Caco-2 (cell line): Measurements from ENCODE around the gene PALM3. TPM values are rescaled to one million over a fixed set of nuclear protein-coding genes. Genes with fewer than 3 reads are reported as not detected.
"Not testable (repeated sequence)": the region's sequence is repeated elsewhere in the genome, so short reads cannot be mapped to it uniquely, and the experiment has no call there.

Experiments
- BruUV-seq: library from RNA; stranded (reverse); fragments of 400-500 nt; replicated peaks from 2 replicates; lab custom pipeline; 2021; lab: Mats Ljungman, UMichigan
- CTCF ChIA-PET: fragments of 300-600 bp; sonication (Branson Sonifier 250); formaldehyde crosslinking; loops from one replicate; lab custom pipeline; 2022; ENCODE audit warnings: antibody characterized with exemption; lab: Charles Lee
- POLR2A ChIA-PET: fragments of 300-600 bp; sonication (Branson Sonifier 250); formaldehyde crosslinking; loops from one replicate; lab custom pipeline; 2022; ENCODE audit warnings: antibody characterized with exemption; lab: Charles Lee
- DNase-seq, 2 experiments: peaks; one replicate each; pipeline versions ENCODE4 v3.0.0 to v3.0.0-alpha.2; 2020 to 2022
- H3K27me3 ChIP-seq: replicated peaks from 2 replicates; pipeline ENCODE4 v1.6.0; 2011; ENCODE audit warnings: low read length; ENCODE audit not compliant: control insufficient read depth, insufficient read depth
- H3K36me3 ChIP-seq: 2 replicates; pipeline ENCODE4 v1.5.1; 2011; ENCODE audit warnings: low read length; ENCODE audit not compliant: control insufficient read depth, insufficient read depth
- H3K4me1 ChIP-seq: fragments of 250-450 bp; sonication (Bioruptor Pico); 2 replicates; pipeline ENCODE4 v1.5.1; 2020; ENCODE audit warnings: mild to moderate bottlenecking
- H3K4me3 ChIP-seq: 2 replicates; pipeline ENCODE4 v1.5.1; 2011; ENCODE audit warnings: low read depth, mild to moderate bottlenecking, control low read depth, low read length
- H3K9me3 ChIP-seq: fragments of 250-450 bp; sonication (Bioruptor Pico); 2 replicates; pipeline ENCODE4 v1.5.1; 2020; ENCODE audit warnings: mild to moderate bottlenecking, moderate library complexity
- H3K27ac Mint-ChIP-seq: one replicate; pipeline ENCODE4 v1.8.0; 2022; ENCODE audit warnings: mixed read lengths; ENCODE audit not compliant: unreplicated experiment
- H3K27me3 Mint-ChIP-seq: one replicate; pipeline ENCODE4 v1.8.0; 2022; ENCODE audit warnings: mixed read lengths; ENCODE audit not compliant: insufficient read depth, unreplicated experiment
- H3K36me3 Mint-ChIP-seq: one replicate; pipeline ENCODE4 v1.8.0; 2022; ENCODE audit warnings: mild to moderate bottlenecking, mixed read lengths; ENCODE audit not compliant: insufficient read depth, unreplicated experiment
- H3K4me1 Mint-ChIP-seq: one replicate; pipeline ENCODE4 v1.8.0; 2022; ENCODE audit warnings: low read depth, mixed read lengths; ENCODE audit not compliant: unreplicated experiment
- H3K4me3 Mint-ChIP-seq: one replicate; pipeline ENCODE4 v1.8.0; 2022; ENCODE audit warnings: mild to moderate bottlenecking, moderate library complexity, mixed read lengths; ENCODE audit not compliant: unreplicated experiment
- H3K9me3 Mint-ChIP-seq: one replicate; pipeline ENCODE4 v1.8.0; 2022; ENCODE audit warnings: mixed read lengths; ENCODE audit not compliant: unreplicated experiment
- intact Hi-C: fragments of 100-400 bp; cut with micrococcal nuclease; formaldehyde crosslinking; loops from one replicate; pipeline ENCODE4 v1.10.0; 2022; ENCODE audit not compliant: unreplicated experiment
- total RNA-seq: library from RNA; stranded (reverse); gene quantifications from 2 replicates; pipeline ENCODE4 v1.2.3, GENCODE V29; 2022
- TF ChIP-seq, protein P1 (sequence below), 2 experiments: fragments of 200-600 bp in 1 of 2; IDR thresholded peaks; 1 replicate in 1 of 2; 2 replicates in 1 of 2; pipeline versions ENCODE4 v1.5.1 to v1.8.0; 2011 to 2022; ENCODE audit warnings: antibody characterized with exemption in 1 of 2, control low read depth in 1 of 2, inconsistent platforms in 1 of 2, low read depth in 1 of 2, low read length in 1 of 2, mild to moderate bottlenecking in 1 of 2, moderate library complexity in 1 of 2; ENCODE audit not compliant: insufficient read depth in 1 of 2, severe bottlenecking in 1 of 2, unreplicated experiment in 1 of 2

The PALM3 gene
- total RNA-seq, 1 experiment from 2014 or later, result 25.9 TPM

DNA sequence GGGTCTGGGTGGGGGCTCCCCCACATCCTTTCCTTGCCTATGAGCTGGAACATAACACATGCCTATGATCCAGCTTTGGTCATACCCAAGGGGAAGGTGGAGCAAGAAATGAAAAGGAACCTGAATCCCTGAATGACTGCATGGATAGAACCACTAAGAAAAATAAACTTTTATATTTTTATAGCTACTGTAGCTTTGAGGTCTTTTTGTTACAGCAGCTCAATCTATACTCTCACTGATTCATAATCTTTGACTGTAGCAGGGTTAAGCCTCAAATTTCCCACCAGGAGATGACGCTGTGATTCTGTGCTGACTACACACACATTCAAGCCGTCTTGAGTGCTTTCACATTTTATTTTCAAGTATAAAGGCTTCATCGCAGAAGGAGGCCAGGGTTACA is 8.8 kb downstream of the PALM3 start:
- Mint-ChIP-seq H3K4me3 (no peak overlapping the region), H3K4me1 (no peaks in the 10 kb centered on the region), H3K27ac (no peak overlapping the region), H3K36me3 (peaks cover 12% of the 10 kb centered on the region), H3K9me3 (no peaks in the 10 kb centered on the region), H3K27me3 (no peaks in the 10 kb centered on the region)
- intact Hi-C loops, result no loop called here
- Histone ChIP-seq H3K36me3 (no peaks in the 10 kb centered on the region; the same call in 1 of the 2 replicates), H3K9me3 (peaks cover 6% of the 10 kb centered on the region; the same call in 1 of the 2 replicates), H3K4me1 (no peaks in the 10 kb centered on the region), H3K27me3 (no peaks in the 10 kb centered on the region), H3K4me3 (no peak overlapping the region)
- ChIA-PET POLR2A (no interaction called here), CTCF (interaction anchor here (0.7 kb wide), 1 partner anchor 21 kb away, joined by 3 read pairs; the partner anchor contains the start of gene IL27RA)
- no peak for DNase-seq
- BruUV-seq, result no TSS peak
- TF ChIP-seq, protein P1, sequence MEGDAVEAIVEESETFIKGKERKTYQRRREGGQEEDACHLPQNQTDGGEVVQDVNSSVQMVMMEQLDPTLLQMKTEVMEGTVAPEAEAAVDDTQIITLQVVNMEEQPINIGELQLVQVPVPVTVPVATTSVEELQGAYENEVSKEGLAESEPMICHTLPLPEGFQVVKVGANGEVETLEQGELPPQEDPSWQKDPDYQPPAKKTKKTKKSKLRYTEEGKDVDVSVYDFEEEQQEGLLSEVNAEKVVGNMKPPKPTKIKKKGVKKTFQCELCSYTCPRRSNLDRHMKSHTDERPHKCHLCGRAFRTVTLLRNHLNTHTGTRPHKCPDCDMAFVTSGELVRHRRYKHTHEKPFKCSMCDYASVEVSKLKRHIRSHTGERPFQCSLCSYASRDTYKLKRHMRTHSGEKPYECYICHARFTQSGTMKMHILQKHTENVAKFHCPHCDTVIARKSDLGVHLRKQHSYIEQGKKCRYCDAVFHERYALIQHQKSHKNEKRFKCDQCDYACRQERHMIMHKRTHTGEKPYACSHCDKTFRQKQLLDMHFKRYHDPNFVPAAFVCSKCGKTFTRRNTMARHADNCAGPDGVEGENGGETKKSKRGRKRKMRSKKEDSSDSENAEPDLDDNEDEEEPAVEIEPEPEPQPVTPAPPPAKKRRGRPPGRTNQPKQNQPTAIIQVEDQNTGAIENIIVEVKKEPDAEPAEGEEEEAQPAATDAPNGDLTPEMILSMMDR (IDR thresholded peaks at IDR 0.05; ENCODE audit: insufficient read depth in 1 of 2, low read depth in 1 of 2, low read length in 1 of 2, severe bottlenecking in 1 of 2, unreplicated experiment in 1 of 2), result no peak

DNA sequence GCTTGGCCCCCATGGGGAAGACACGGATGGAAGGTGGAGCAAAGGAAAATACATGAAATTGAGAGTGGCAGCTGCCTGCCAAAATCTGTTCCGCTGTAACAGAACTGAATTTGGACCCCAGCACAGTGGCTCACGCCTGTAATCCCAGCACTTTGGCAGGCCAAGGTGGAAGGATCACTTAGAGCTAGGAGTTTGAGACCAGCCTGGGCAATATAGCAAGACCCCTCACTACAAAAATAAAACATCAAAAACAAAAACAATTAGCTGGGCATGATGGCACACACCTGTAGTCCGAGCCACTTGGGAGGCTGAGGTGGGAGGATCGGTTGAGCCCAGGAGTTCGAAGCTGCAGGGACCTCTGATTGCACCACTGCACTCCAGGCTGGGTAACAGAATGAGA is 9.4 kb downstream of the PALM3 start:
- no TSS peak for BruUV-seq
- Histone ChIP-seq H3K27me3 (no peaks in the 10 kb centered on the region), H3K4me1 (no peaks in the 10 kb centered on the region), H3K36me3 (no peaks in the 10 kb centered on the region; the same call in 1 of the 2 replicates), H3K4me3 (no peak overlapping the region), H3K9me3 (peaks cover 6% of the 10 kb centered on the region; the same call in 1 of the 2 replicates)
- no peaks in the 10 kb centered on the region for H3K27me3 Mint-ChIP-seq
- H3K4me1 Mint-ChIP-seq, result no peaks in the 10 kb centered on the region
- no peaks in the 10 kb centered on the region for H3K9me3 Mint-ChIP-seq
- peaks cover 12% of the 10 kb centered on the region for H3K36me3 Mint-ChIP-seq
- ChIA-PET CTCF (interaction anchor here (0.7 kb wide), 1 partner anchor 21 kb away, joined by 3 read pairs; the partner anchor contains the start of gene IL27RA), POLR2A (no interaction called here)
- no peak overlapping the region for H3K27ac Mint-ChIP-seq
- intact Hi-C loops, result no loop called here
- TF ChIP-seq, protein P1 (IDR thresholded peaks at IDR 0.05; ENCODE audit: insufficient read depth in 1 of 2, low read depth in 1 of 2, low read length in 1 of 2, severe bottlenecking in 1 of 2, unreplicated experiment in 1 of 2), result no peak
- no peak for DNase-seq
- H3K4me3 Mint-ChIP-seq, result no peak overlapping the region

GRCh38 chr19:14051980-14052379 is 9.9 kb downstream of the PALM3 start:
- Histone ChIP-seq H3K4me1 (no peaks in the 10 kb centered on the region), H3K36me3 (no peaks in the 10 kb centered on the region; the same call in 1 of the 2 replicates), H3K9me3 (peaks cover 6% of the 10 kb centered on the region; the same call in 1 of the 2 replicates), H3K27me3 (no peaks in the 10 kb centered on the region), H3K4me3 (no peak overlapping the region)
- TF ChIP-seq, protein P1 (IDR thresholded peaks at IDR 0.05; ENCODE audit: insufficient read depth in 1 of 2, low read depth in 1 of 2, low read length in 1 of 2, severe bottlenecking in 1 of 2, unreplicated experiment in 1 of 2), result no peak
- CTCF ChIA-PET, result no interaction called here
- H3K36me3 Mint-ChIP-seq, result peaks cover 12% of the 10 kb centered on the region
- H3K27ac Mint-ChIP-seq, result no peak overlapping the region
- POLR2A ChIA-PET, result no interaction called here
- no peaks in the 10 kb centered on the region for H3K4me1 Mint-ChIP-seq
- no peak for DNase-seq
- H3K9me3 Mint-ChIP-seq, result no peaks in the 10 kb centered on the region
- no peaks in the 10 kb centered on the region for H3K27me3 Mint-ChIP-seq
- H3K4me3 Mint-ChIP-seq, result no peak overlapping the region
- no TSS peak for BruUV-seq
- intact Hi-C loops, result no loop called here

DNA sequence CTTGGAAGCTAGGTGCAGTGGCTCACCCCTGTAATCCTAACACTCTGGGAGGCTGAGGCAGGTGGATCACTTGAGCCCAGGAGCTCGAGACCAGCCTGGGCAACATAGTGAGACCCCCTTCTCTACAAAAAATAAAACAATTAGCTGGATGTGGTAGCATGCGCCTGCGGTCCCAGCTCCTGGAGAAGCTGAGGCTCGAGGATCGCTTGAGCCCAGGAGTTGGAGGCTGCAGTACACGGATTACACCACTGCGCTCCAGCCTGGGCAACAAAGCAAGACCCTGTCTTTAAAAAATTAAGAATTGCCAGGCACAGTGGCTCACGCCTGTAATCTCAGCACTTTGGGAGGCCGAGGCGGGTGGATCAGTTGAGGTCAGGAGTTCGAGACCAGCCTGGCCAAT is 10.9 kb downstream of the PALM3 start:
- intact Hi-C loops, H3K4me1 Mint-ChIP-seq, DNase-seq, CTCF ChIA-PET, POLR2A ChIA-PET, H3K36me3 ChIP-seq, BruUV-seq, H3K4me1 ChIP-seq, H3K4me3 Mint-ChIP-seq, H3K27ac Mint-ChIP-seq, H3K27me3 ChIP-seq, H3K9me3 ChIP-seq, H3K27me3 Mint-ChIP-seq, H3K4me3 ChIP-seq, H3K9me3 Mint-ChIP-seq: not testable (repeated sequence)
- peaks cover 12% of the 10 kb centered on the region for H3K36me3 Mint-ChIP-seq
